Caki2 (cell line): Measurements from ENCODE around the gene COX5A. TPM values are rescaled to one million over a fixed set of nuclear protein-coding genes. Genes with fewer than 3 reads are reported as not detected.
A peak's percentile ranks its signal among the peaks of the same experiment; 100 is the strongest.
"Not testable (repeated sequence)": the region's sequence is repeated elsewhere in the genome, so short reads cannot be mapped to it uniquely, and the experiment has no call there.

Experiments used
- DNase-seq: peaks from one replicate; pipeline ENCODE4 v3.0.0-alpha.2; 2015; ENCODE audit warnings: low read depth
- in situ Hi-C: cut with HindIII; loops from 2 replicates; pipeline ENCODE4 v1.10.0; 2016; ENCODE audit warnings: low sequenced_read_pairs, low pct_unique_long_range_greater_than_20kb, mixed read lengths
- total RNA-seq: library from RNA; depleted of rRNA; stranded (reverse); fragments of >200 nt; shearing (Covaris generic); gene quantifications from 2 replicates; pipeline ENCODE4 v1.2.3, GENCODE V29; 2014; ENCODE audit warnings: low replicate concordance; rRNA removed

The COX5A gene
- total RNA-seq, 1 experiment from 2014 or later = 179 TPM

- no peak for DNase-seq
- in situ Hi-C loops = no loop called here
Measured at GRCh38 chr15:74888716-74889115, 49.2 kb downstream of the COX5A start.

- DNase-seq, in situ Hi-C loops: not testable (repeated sequence)
Measured at GRCh38 chr15:74887537-74888193, 50.2 kb downstream of the COX5A start.

DNA sequence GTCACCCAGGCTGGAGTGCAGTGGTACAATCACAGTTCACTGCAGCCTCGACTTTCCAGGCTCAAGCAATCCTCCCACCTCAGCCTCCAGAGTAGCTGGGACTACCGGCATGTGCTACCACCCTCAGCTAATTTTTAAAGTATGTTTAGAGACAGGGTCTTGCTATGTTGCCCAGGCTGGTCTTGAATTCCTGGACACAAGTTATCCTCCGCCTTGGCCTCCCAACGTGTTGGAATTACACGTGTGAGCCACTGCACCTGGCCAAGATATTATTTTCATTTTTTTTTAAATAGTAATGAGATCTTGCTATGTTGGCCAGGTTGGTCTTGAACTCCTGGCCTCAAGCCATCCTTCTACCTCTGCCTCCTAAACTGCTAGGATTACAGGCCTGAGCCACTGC, 52.4 kb downstream of the COX5A start:
- in situ Hi-C loops = no loop called here
- DNase-seq = no peak

DNA sequence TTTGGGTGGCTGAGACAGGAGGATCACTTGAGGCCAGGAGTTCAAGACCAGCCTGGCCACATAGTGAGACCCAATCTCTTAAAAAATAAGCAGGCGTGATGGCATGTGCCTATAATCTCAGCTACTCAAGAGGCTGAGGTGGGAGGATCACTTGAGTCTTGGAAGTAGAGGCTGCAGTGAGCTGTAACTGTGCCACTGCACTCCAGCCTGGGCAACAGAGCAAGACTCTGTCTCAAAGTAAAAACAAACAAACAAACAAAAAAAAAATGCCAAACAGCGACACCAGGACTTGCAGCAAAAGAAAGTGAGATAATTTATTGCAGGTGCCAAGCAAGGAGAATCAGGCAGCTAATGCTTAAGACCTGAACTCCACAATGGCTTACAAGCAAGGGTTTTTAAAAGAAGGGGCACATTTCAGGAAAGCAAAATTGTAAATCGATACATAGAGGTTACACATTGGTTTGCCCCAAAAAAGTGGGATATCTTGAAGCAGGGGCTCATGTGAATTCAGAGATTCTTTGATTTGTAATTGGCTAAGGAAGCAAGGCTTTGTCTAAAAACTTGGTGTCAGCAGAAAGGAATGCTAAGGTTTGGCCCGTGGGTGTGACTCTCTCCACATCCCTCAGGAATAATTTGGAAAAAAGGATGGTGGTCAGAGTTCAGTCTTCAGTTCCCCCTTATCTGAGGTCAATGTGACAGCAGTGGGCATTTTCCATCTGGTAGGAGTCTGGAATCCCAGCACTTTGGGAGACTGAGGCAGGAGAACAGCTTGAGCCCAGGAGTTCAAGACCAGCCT, 53.2 kb downstream of the COX5A start:
- in situ Hi-C loops = no loop called here
- no peak for DNase-seq

GRCh38 chr15:74882528-74882927, 55.3 kb downstream of the COX5A start:
- in situ Hi-C loops = no loop called here
- DNase-seq = no peak

- in situ Hi-C loops = no loop called here
- DNase-seq = no peak
Measured at GRCh38 chr15:74878273-74878672, 59.6 kb downstream of the COX5A start.

DNA sequence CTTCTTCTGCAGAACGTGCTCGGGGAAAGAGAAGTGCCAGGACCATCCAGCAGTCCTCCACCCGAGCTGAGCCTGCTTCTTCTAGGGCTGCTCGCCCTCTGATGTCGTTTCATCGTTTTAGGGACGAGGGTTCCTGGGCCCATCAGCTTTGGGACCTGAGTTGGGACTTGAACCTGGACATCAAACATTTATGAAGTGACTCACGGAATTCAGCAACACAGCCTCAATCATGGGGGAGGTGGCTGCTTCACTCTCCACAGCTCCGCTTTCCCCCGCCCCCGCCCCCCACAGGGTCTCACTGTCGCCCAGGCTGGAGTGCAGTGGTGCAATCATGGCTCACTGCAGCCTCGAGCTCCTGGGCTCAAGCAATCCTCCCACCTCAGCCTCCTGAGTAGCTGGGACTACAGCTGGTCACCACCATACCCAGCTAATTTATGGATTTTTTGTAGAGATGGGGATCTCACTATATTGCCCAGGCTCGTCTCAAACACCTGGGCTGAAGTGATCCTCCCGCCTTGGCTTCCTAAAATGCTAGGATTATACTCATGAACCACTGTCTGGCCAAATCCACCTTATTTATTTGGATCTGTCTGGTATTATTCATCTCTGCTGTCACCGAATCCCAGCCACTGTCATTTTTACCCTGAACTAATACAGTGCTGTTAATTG, 64.0 kb downstream of the COX5A start:
- DNase-seq = no peak
- in situ Hi-C loops = no loop called here

GRCh38 chr15:74873036-74873755, 64.7 kb downstream of the COX5A start, which contains the start of gene SCAMP2:
Gene SCAMP2 (minus strand): TSS chr15:74873365. CDS start chr15:74873255, 110 bp downstream.
- in situ Hi-C loops = no loop called here

DNA sequence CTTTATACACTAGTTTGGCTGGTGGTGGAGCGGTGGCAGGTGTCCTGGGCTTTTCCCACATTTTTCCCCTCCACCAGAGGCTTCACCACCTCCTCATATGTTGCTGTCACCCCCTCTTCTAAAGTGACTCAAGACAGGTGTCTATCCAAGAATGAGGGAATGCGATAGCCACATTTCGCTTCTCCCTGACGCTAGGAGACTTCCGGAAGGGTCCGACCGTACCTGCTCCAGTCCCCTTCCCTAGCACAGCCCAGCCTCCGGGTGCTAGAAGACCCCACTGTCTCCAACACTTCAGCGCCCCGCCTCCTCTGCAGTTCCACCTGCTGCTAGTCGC, 65.2 kb downstream of the COX5A start:
- in situ Hi-C loops = no loop called here
- DNase-seq = no peak

More at GRCh38 chr15:74873036-74873755, 64.7 kb downstream of the COX5A start, which contains the start of gene SCAMP2:
- peak; percentile 94 for DNase-seq

GRCh38 chr15:74870436-74871215, 67.2 kb downstream of the COX5A start:
- DNase-seq = no peak
- in situ Hi-C loops = no loop called here

Other genes starting within 250 kb of the COX5A start
- gene EDC3, start 242.0 kb downstream of the COX5A start, total RNA-seq = 26.0 and 31.8 TPM in 2 replicates
- 3.6 TPM in 1 of 2 replicates, not detected in the other for gene CYP1A1, start 212.5 kb downstream of the COX5A start, total RNA-seq
- not detected in 2 replicates for gene CYP1A2, start 189.2 kb downstream of the COX5A start, total RNA-seq
- 16.0 and 21.3 TPM in 2 replicates for gene CSK, start 156.0 kb downstream of the COX5A start, total RNA-seq
- gene LMAN1L, start 125.2 kb downstream of the COX5A start, total RNA-seq = not detected in 2 replicates
- gene CPLX3, start 111.4 kb downstream of the COX5A start, total RNA-seq = not detected in 2 replicates
- gene ULK3, start 94.9 kb downstream of the COX5A start, total RNA-seq = 16.0 and 30.4 TPM in 2 replicates
- 28.5 and 36.1 TPM in 2 replicates for gene SCAMP2, start 64.7 kb downstream of the COX5A start, total RNA-seq
- 117 and 132 TPM in 2 replicates for gene MPI, start 48.0 kb downstream of the COX5A start, total RNA-seq
- gene FAM219B, start 31.2 kb downstream of the COX5A start, total RNA-seq = 19.2 and 21.2 TPM in 2 replicates
- gene RPP25, start 18.7 kb upstream of the COX5A start, total RNA-seq = 1.4 and 1.5 TPM in 2 replicates
- 0.88 and 1.0 TPM in 2 replicates for gene SCAMP5, start 57.5 kb upstream of the COX5A start, total RNA-seq
- 22.8 and 38.3 TPM in 2 replicates for gene PPCDC, start 85.5 kb upstream of the COX5A start, total RNA-seq